ENCODE data around the gene RYR2.
"Not testable (repeated sequence)": the region's sequence is repeated elsewhere in the genome, so short reads cannot be mapped to it uniquely, and the experiment has no call there.

RYR2 gene

DNA sequence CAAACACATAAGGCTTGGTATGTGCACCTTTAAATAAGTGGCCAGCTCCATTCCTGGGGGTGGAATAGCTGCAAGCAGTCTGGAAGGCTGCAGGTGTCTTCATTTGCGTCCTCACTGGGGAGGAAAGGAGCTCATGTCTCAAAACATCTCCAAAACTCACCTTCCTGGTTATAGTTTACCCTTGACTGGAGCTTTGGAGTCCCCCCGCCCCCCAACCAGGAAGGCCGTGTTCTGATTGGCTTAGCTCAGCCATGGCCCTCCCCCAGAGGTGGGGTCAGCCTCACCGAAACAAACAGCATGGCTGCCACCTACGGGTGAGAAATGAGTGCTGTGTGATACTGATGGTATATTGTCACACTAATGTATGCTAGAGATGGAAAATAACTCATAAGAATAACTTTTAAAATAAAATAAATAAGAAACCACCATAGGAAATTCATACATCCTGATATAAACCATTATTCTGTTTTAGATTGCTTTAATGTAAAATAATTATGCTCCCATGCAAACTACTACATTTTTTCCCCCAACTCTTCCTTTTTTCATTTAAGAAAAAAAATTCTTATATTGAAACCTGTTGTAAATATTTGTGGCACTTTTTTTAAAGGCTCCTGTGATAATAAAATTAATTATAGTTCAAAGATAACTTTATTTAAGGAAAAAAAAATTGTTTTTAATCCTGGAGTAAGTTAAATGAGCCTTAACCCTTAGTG is 757.9 kb downstream of the RYR2 start:
- peak; percentile 37 for DNase-seq (ENCODE audit: low spot score)

DNA sequence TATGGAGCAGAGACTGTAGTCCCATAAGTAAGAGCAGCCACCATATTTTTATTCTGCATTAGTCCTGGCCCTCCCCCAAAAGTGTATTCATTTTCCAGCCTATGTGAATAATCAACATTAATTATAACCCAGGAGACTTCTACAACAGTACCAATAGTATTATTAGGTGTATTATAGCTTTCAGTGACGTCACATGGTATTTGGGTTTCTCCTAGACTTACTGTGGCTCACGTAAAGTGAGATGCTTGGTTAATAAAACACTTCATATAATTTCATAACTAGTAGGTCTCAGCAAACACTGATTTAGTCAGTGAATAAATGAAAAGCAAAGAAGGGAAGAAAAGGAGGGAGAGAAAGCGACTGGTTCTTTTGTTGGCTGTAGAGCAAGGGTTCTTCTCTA is 762.5 kb downstream of the RYR2 start:
- DNase-seq (ENCODE audit: low spot score), result no peak

DNA sequence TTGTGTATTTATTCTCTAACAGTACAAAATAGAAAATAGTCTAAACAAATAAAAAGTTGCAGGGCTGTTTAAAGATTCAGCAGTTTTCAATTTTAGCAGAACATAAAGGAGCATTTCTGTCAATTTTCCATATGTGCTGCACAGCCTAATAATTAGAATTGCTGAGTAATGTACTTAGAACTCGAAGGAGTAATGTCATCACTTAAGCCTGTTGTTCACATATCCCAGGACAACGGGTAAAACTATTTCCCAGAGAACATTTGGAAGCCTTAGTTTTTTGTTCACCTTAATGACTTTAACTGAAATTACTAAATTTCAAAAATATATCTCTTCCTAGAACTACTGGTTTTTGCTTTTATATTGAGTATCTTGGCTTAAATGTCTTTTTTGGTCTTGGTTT is 767.1 kb downstream of the RYR2 start:
- DNase-seq (ENCODE audit: low spot score), result no peak

DNA sequence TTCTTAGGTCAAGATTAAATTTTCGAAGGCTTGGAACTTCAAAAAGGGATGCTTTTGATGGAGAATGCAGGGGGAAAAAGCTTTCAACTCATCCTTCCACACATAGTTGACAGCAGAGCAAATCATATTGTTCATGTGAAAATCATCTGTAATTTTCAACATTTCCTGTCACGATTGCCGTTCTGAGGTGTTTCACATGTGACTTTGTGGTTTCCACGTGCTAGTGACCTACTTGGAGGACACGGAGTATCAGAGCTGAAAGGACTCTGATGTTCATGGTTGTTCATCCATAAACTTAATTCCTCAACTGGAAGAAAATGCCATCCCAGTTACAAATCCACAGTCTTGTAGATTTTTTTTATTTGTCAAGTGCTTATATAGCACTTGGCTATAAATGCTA is 769.6 kb downstream of the RYR2 start:
- DNase-seq (ENCODE audit: low spot score), result no peak

GRCh38 chr1:237812061-237812460 is 770.1 kb downstream of the RYR2 start:
- DNase-seq (ENCODE audit: low spot score), result no peak

DNA sequence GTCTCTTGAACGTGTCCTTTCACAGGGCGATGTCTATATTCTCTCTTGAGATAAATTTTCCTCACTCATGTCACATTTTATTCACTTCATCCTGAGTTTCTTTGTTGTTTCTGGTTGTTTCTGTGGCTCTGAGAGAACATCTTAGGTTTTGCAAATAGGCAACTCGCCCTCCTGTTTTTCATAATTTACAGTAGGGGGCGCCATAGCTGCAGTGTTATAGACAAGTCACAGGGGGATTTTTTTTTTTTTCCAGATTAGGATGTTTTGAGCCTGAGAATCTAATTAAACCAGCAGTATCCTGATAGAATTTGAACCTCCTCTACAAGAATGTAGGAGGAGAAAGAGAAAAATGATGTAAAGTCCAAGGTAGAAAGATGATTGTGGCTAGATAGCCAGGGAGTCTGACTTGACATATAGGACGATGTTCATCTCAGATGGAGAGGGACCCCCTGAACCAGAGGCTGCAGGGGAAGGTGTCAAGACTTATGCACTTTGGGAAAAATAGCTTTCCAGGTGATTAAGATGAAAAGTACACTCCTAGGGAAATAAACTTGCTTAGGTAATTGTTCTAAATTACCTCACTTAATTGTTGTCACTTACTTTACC is 772.4 kb downstream of the RYR2 start:
- no peak for DNase-seq (ENCODE audit: low spot score)

GRCh38 chr1:237817277-237817676 is 775.3 kb downstream of the RYR2 start:
- DNase-seq (ENCODE audit: low spot score), result no peak

- not testable (repeated sequence) for DNase-seq (ENCODE audit: low spot score)
Observed at GRCh38 chr1:237820634-237821033, 778.6 kb downstream of the RYR2 start.

- DNase-seq (ENCODE audit: low spot score), result no peak
Observed at GRCh38 chr1:237832858-237833257, 790.9 kb downstream of the RYR2 start.

GRCh38 chr1:237834048-237834447 is 792.1 kb downstream of the RYR2 start:
- no peak for DNase-seq (ENCODE audit: low spot score)

DNA sequence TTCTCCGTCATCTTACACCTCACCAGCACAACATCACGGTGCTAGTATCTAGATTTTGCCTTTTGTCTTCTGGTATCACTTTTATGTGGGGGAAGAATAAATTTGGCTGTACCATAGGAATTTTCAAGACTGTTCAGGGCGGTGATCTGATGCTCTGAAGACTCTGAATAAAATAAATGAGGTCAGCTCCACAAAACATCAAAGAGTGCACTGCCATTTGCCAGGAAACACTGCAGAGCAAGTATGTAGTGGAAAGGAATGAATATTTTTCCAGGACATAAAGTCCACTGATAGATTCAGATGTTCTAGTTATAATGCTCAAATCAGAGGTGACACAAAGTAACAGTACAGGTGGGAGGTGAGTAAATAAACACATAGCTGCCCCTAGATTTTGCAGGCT is 792.5 kb downstream of the RYR2 start:
- no peak for DNase-seq (ENCODE audit: low spot score)

DNA sequence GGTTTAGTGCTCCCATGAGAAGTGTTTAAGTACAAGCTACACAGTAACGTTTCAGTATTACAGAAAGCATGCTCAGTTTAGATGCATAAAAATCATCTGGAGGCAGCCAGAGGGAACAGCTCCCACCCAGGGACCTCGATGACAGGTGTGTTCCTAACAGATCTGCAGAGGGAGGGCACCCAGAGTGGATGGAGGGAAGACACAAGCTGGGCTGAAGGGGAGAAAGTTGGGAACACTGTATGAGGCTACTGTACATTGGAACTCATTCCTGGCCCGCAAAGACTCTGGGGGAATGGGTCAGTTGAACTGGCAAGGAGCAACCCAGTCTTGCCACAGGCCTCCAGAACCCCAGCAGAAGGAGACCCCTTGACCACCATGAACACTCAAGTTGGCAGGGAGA is 796.3 kb downstream of the RYR2 start:
- DNase-seq (ENCODE audit: low spot score), result no peak

- no peak for DNase-seq (ENCODE audit: low spot score)
Observed at GRCh38 chr1:237838904-237839534, 797.0 kb downstream of the RYR2 start.

GRCh38 chr1:237841485-237841884 is 799.5 kb downstream of the RYR2 start:
- no peak for DNase-seq (ENCODE audit: low spot score)

GRCh38 chr1:237843516-237843915 is 801.5 kb downstream of the RYR2 start:
- DNase-seq (ENCODE audit: low spot score), result not testable (repeated sequence)

GRCh38 chr1:237851210-237851845 is 809.3 kb downstream of the RYR2 start:
- DNase-seq (ENCODE audit: low spot score), result peak; percentile 41

GRCh38 chr1:237852342-237852741 is 810.4 kb downstream of the RYR2 start:
- DNase-seq (ENCODE audit: low spot score), result no peak

DNA sequence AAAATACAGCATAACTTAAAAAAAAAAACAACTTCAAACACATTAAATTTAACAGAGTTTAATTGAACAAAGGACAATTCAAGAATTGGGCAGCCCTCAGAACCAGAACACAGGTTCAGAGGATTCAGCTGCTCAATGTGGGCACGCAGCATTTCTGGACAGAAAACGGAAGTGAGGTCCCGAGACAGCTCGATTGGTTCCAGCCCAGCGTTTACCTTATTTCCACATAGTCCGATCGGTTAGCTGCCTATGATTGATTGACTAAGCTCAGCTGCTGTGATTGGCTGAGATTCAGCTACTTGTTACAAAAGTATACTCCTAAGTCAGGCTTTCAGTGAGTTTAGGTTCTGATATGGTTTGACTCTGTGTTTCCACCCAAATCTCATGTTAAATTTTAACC is 815.5 kb downstream of the RYR2 start:
- no peak for DNase-seq (ENCODE audit: low spot score)

- no peak for DNase-seq (ENCODE audit: low spot score)
Observed at GRCh38 chr1:237858992-237859391, 817.0 kb downstream of the RYR2 start.

GRCh38 chr1:237861944-237862343 is 820.0 kb downstream of the RYR2 start:
- no peak for DNase-seq (ENCODE audit: low spot score)

GRCh38 chr1:237863234-237863633 is 821.2 kb downstream of the RYR2 start:
- DNase-seq (ENCODE audit: low spot score), result no peak

- peak; percentile 57 for DNase-seq (ENCODE audit: low spot score)
Observed at GRCh38 chr1:237864338-237865244, 822.6 kb downstream of the RYR2 start.
